Right kidney (tissue), 1 donor: ENCODE results near the gene CHRNA9.
A peak's percentile ranks its signal among the peaks of the same experiment; 100 is the strongest.
"Not testable (repeated sequence)": the region's sequence is repeated elsewhere in the genome, so short reads cannot be mapped to it uniquely, and the experiment has no call there.

Source experiments
- DNase-seq: peaks from one replicate; pipeline ENCODE4 v3.0.0-alpha.2; 2016

The CHRNA9 gene

DNA sequence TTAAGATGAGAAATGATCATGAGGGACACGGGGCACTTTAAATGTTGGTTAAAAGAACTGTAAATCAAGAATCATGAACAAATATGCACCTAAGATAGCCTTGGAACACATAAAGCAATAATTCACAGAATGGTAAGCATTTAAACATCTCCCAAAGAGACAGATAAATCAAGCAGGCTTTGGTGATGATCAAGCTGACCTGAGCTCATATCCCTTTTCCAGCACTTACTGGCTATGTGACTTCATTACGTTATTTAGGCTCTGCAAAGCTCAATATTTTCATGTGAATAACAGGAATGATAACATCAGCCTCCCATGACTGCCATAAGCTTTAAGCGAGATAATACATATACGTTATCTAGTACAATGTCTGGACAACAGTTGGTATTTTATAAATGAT, 54.9 kb downstream of the CHRNA9 start:
- DNase-seq: no peak

DNA sequence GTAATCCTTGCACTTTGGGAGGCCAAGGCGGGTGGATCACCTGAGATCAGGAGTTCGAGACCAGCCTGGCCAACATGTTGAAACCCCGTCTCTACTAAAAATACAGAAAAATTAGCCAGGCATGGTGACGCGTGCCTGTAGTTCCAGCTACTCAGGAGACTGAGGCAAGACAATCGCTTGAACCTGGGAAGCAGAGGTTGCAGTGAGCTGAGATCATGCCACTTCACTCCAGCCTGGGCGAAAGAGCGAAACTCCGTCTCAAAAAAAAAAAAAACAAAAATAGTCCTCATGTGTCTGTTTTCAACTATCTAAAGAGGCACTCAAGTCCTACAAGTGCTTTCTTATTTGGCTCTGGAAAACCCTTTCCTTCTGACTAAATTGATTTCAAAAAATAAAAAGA, 57.1 kb downstream of the CHRNA9 start:
- DNase-seq: not testable (repeated sequence)

- no peak for DNase-seq
These were observed 59.1 kb downstream of the CHRNA9 start for GRCh38 chr4:40394236-40394635.

GRCh38 chr4:40395166-40395900, 60.2 kb downstream of the CHRNA9 start:
- peak; percentile 44 for DNase-seq

DNA sequence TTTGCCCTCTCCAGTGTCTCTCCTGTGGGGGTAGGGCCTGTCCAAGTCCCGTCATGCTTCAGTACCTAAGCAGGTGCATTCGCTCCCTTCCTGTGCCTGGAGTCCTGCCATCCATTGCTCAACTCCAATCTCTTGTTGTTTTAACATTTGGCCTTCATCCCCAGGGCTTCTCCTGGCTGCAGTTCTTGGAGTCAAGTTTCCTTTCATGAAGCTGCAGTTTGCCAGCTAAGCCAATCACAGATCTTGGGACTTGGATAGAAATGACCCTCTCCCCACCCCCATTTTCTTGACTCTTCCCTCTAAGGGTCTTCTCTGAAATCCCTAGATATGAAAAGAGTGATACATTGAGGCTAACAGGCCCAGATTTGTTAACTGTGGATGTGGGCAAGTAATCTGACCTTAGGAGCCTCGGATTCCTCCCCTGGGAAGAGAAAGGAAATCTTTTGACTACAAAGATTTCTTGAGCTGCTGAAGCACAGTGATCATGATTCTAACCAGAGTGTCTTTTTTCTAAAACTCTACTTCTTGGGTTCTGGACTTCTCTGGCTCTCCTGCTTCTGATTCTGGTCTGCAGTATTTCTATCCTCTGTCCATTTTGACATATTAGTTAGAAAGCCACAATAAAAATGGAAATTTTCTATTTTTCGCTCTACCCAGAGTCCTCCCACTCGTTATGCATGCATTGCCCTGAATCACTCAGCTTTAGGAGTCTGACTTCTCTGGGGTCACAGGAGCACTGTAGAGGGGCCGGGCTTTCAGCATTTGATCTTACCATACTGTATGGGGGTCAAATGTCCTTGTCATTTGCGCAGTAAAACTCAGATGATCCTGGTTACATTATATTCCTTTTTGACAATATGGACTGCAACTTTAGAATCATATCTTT, 61.0 kb downstream of the CHRNA9 start:
- DNase-seq: peak; percentile 62

DNA sequence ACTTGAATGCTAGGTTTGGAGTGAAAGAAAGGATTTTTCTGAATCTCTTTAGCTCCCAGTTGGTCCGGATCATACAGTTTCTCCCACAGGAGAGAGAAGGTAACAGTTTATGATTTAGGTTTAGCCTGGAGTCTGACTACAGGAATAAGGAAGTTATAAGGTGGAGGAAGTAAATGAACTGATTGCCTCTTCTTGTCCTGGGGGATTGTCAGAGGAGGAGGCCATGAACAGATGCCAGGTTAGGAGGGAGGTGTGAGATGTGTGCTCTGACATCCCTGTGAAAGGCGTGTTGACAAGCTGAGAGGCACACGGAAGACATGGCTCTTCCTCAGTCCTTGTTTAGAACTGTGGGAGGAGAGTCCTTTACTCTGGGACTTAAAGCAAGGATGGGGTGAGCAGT, 64.4 kb downstream of the CHRNA9 start:
- no peak for DNase-seq

- no peak for DNase-seq
These were observed 66.0 kb downstream of the CHRNA9 start for GRCh38 chr4:40401096-40401495.

GRCh38 chr4:40401631-40402030, 66.5 kb downstream of the CHRNA9 start:
- no peak for DNase-seq

GRCh38 chr4:40402556-40402955, 67.4 kb downstream of the CHRNA9 start:
- DNase-seq: no peak

DNA sequence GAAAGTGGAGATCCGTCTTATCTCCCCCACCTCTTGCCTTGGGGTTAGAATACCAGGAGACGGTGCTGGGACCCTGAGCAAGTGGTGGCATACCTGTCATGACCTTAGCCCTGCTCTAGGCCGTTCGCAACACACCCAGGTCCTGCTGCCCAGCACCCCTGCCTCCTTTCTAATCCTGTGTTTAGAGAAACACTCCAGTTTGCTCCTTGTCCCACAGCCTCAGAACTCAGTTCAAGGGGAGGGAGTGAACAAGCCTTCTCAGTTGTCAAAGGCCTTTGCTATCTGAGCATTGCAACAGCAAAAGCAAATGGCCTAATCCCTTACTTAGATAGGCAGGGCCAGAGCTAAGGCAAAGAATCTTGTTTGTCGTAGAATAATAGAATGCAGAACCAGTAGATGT, 67.9 kb downstream of the CHRNA9 start:
- DNase-seq: no peak
